ENCODE data around the gene SRGAP1. TPM values are rescaled to one million over a fixed set of nuclear protein-coding genes. Genes with fewer than 3 reads are reported as not detected.

Gene SRGAP1
- total and polyA plus RNA-seq, 2 of the 4 experiments (the other 2 are of a cell fraction): 10.0 to 10.2 TPM

GRCh38 chr12:64154677-64155076 lies 310.2 kb downstream of the SRGAP1 start:
- H2AFZ ChIP-seq (replicated peaks; ENCODE audit: low read length, poor library complexity): no peak overlapping the region
- intact Hi-C loops (cut with micrococcal nuclease): no loop called here

More at GRCh38 chr12:64154677-64155076, 310.2 kb downstream of the SRGAP1 start:
- no peaks in the 10 kb centered on the region; the same call in 1 of the 2 replicates for H3K9me1 ChIP-seq (ENCODE audit: insufficient read depth, low read length)
- H4K20me1 ChIP-seq (ENCODE audit: insufficient read depth, low read length): no peaks in the 10 kb centered on the region
- H4K5ac ChIP-seq (ENCODE audit: low read depth, low read length): peak overlapping the region; percentile 69; the same call in 1 of the 2 replicates
- no peak overlapping the region for H4K8ac ChIP-seq (ENCODE audit: low read depth in 2 of 2, low read length in 2 of 2)
- CTCF ChIA-PET: no interaction called here
- ATAC-seq (ENCODE audit: low read depth) (no peak), DNase-seq (no peak)
- H2BK20ac ChIP-seq (ENCODE audit: low read depth, low read length): no peak overlapping the region
- in situ Hi-C loops (cut with MboI; ENCODE audit: low sequenced_read_pairs) (no loop called here), dilution Hi-C loops (cut with HindIII; ENCODE audit: low sequenced_read_pairs, unreplicated experiment) (no loop called here)
- no peak overlapping the region for H3K9ac ChIP-seq (ENCODE audit: low read depth, low read length)
- POLR2A ChIA-PET (ENCODE audit: unreplicated experiment): no interaction called here
- no peak overlapping the region for H3K18ac ChIP-seq (ENCODE audit: low read depth, low read length)
- H2BK120ac ChIP-seq (ENCODE audit: low read depth, low read length): no peak overlapping the region
- H3K14ac ChIP-seq (replicated peaks; ENCODE audit: low read depth, low read length): no peak overlapping the region
- H2BK15ac ChIP-seq (ENCODE audit: low read depth, low read length): no peak overlapping the region
- H3K56ac ChIP-seq (ENCODE audit: extremely low read depth, insufficient read depth, low read length): no peak overlapping the region
- no TSS peak for BruUV-seq (replicated peaks)
- H3K4me3 ChIP-seq (ENCODE audit: insufficient read depth, low read depth, low read length): no peak overlapping the region
- no CpG with 5 or more reads among the region's 2 CpGs for WGBS, 2 experiments (ENCODE audit: extremely low coverage in 2 of 2, insufficient read length in 1 of 2)
- no peaks in the 10 kb centered on the region for H3K4me1 ChIP-seq (ENCODE audit: control insufficient read depth, insufficient read depth, low read length)
- no peak overlapping the region for H2AK9ac ChIP-seq (replicated peaks; ENCODE audit: low read depth, low read length, poor library complexity)
- H3K27ac ChIP-seq (ENCODE audit: insufficient read depth, low read length): no peak overlapping the region
- H3K23ac ChIP-seq (ENCODE audit: low read depth, low read length): no peak overlapping the region
- H3K4me2 ChIP-seq (ENCODE audit: low read depth, low read length): no peak overlapping the region
- 0 out of 4 replicates have a peak, but pooled peaks cover 0 to 5% of the 10 kb centered on the region in 2 experiments for H3K79me1 ChIP-seq (ENCODE audit: low read depth in 1 of 2, low read length in 2 of 2)
- no peaks in the 10 kb centered on the region for H3K9me3 ChIP-seq (ENCODE audit: control insufficient read depth, insufficient read depth, low read length)
- no peak overlapping the region for H3K4ac ChIP-seq (ENCODE audit: low read depth, low read length)
- H2BK5ac ChIP-seq (ENCODE audit: low read depth, low read length, poor library complexity, severe bottlenecking): no peak overlapping the region
- no peaks in the 10 kb centered on the region; the same call in 1 of the 2 replicates for H3K36me3 ChIP-seq (ENCODE audit: control insufficient read depth, insufficient read depth, low read length)
- TF ChIP-seq RCOR1 (IDR thresholded peaks at IDR 0.05; ENCODE audit: insufficient replicate concordance, low read length) (no peak), USF2 (IDR thresholded peaks at IDR 0.05; ENCODE audit: low read depth, low read length) (no peak), ELK1 (IDR thresholded peaks at IDR 0.05; ENCODE audit: borderline replicate concordance, low read depth, low read length) (no peak), RAD21 (IDR thresholded peaks at IDR 0.05; ENCODE audit: low read length) (no peak), FOS (IDR thresholded peaks at IDR 0.05; ENCODE audit: low read depth, low read length) (no peak)
- no peak overlapping the region for H4K91ac ChIP-seq (ENCODE audit: insufficient read depth, low read depth, low read length)
- no peaks in the 10 kb centered on the region for H3K27me3 ChIP-seq (ENCODE audit: control insufficient read depth, insufficient read depth, low read length)
- no peak overlapping the region for H2AK5ac ChIP-seq (ENCODE audit: low read depth, low read length)
